ENCODE measurements around the gene CDH24. TPM values are rescaled to one million over a fixed set of nuclear protein-coding genes. Genes with fewer than 3 reads are reported as not detected.

Gene CDH24
- total and polyA plus RNA-seq, 2 of the 13 experiments (the other 11 are each of a cell fraction or from before 2014, with no cell fraction given) = 0.69 to 0.99 TPM

- TF ChIP-seq MLXIP (CRISPR knock-in tag; IDR thresholded peaks at IDR 0.05; ENCODE audit: borderline replicate concordance) (no peak), ZHX2 (IDR thresholded peaks at IDR 0.05; ENCODE audit: low read depth) (0 out of 2 replicates have a peak, but pooled peaks have one; percentile 32), ZHX2 (CRISPR knock-in tag; IDR thresholded peaks at IDR 0.05; ENCODE audit: borderline replicate concordance) (no peak), SOX13 (IDR thresholded peaks at IDR 0.05) (no peak), SOX13 (CRISPR knock-in tag; conservative IDR thresholded peaks at IDR 0.05 in 1 of 2, IDR thresholded peaks at IDR 0.05 in 1 of 2) (0 out of 4 replicates have a peak, but pooled peaks have one; percentile 5 to 43), ZBTB14 (CRISPR knock-in tag; IDR thresholded peaks at IDR 0.05) (no peak), MYNN (CRISPR knock-in tag; IDR thresholded peaks at IDR 0.05; ENCODE audit: low read depth) (0 out of 2 replicates have a peak, but pooled peaks have one; percentile 46), ZNF510 (CRISPR knock-in tag; IDR thresholded peaks at IDR 0.05; ENCODE audit: low read depth) (no peak), ZNF24 (IDR thresholded peaks at IDR 0.05) (no peak), RAD51 (IDR thresholded peaks at IDR 0.05; ENCODE audit: borderline replicate concordance) (no peak), DMTF1 (CRISPR knock-in tag; IDR thresholded peaks at IDR 0.05) (no peak), HBP1 (CRISPR knock-in tag; IDR thresholded peaks at IDR 0.05; ENCODE audit: low read depth) (peak; percentile 79; the same call in 1 of the 2 replicates), MATR3 (CRISPR knock-in tag; IDR thresholded peaks at IDR 0.05) (no peak), SRSF1 (optimal IDR thresholded peaks at IDR 0.05; ENCODE audit: low read depth, low read length) (no peak)
Measured at GRCh38 chr14:23056145-23056955, 970 bp downstream of the CDH24 start (continued).
